NCI-H510A (cell line): ENCODE data around the gene MYG1.
A peak's percentile ranks its signal among the peaks of the same experiment; 100 is the strongest.
"Not testable (repeated sequence)": the region's sequence is repeated elsewhere in the genome, so short reads cannot be mapped to it uniquely, and the experiment has no call there.

Experiments
- DNase-seq: peaks from one replicate; lab custom pipeline; 2025; lab: John Stamatoyannopoulos, UW

The MYG1 gene

GRCh38 chr12:53327435-53328042 is 28.0 kb downstream of the MYG1 start:
- no peak for DNase-seq

GRCh38 chr12:53328043-53328435 is 28.5 kb downstream of the MYG1 start:
- peak; percentile 16 for DNase-seq

- no peak for DNase-seq
Measured at GRCh38 chr12:53330671-53331070, 31.2 kb downstream of the MYG1 start.

- not testable (repeated sequence) for DNase-seq
Measured at GRCh38 chr12:53332339-53332738, 32.8 kb downstream of the MYG1 start.

GRCh38 chr12:53332744-53333143 is 33.2 kb downstream of the MYG1 start:
- DNase-seq: no peak

- no peak for DNase-seq
Measured at GRCh38 chr12:53333289-53333688, 33.8 kb downstream of the MYG1 start.

GRCh38 chr12:53333845-53334244 is 34.4 kb downstream of the MYG1 start:
- no peak for DNase-seq

GRCh38 chr12:53334822-53335221 is 35.3 kb downstream of the MYG1 start:
- DNase-seq: no peak

- no peak for DNase-seq
Measured at GRCh38 chr12:53336181-53336681, 36.7 kb downstream of the MYG1 start, which contains the start of gene SP7. Gene SP7, minus strand, starts transcription at chr12:53336354. Its CDS starts 708 bp downstream, at chr12:53335646.

- no peak for DNase-seq
Measured at GRCh38 chr12:53338017-53338416, 38.5 kb downstream of the MYG1 start.

- no peak for DNase-seq
Measured at GRCh38 chr12:53338916-53339315, 39.4 kb downstream of the MYG1 start.

GRCh38 chr12:53340398-53340797 is 40.9 kb downstream of the MYG1 start:
- DNase-seq: no peak

- no peak for DNase-seq
Measured at GRCh38 chr12:53343449-53343848, 44.0 kb downstream of the MYG1 start.

- DNase-seq: no peak
Measured at GRCh38 chr12:53343969-53344368, 44.5 kb downstream of the MYG1 start.

- no peak for DNase-seq
Measured at GRCh38 chr12:53344487-53344823, 45.0 kb downstream of the MYG1 start.

GRCh38 chr12:53344824-53345485 is 45.5 kb downstream of the MYG1 start:
- DNase-seq: peak; percentile 47

- no peak for DNase-seq
Measured at GRCh38 chr12:53345486-53346188, 46.1 kb downstream of the MYG1 start.

GRCh38 chr12:53346491-53346890 is 47.0 kb downstream of the MYG1 start:
- DNase-seq: no peak

GRCh38 chr12:53347905-53348304 is 48.4 kb downstream of the MYG1 start:
- DNase-seq: no peak

- DNase-seq: peak; percentile 45
Measured at GRCh38 chr12:53352331-53353256, 53.1 kb downstream of the MYG1 start.

GRCh38 chr12:53353257-53353655 is 53.8 kb downstream of the MYG1 start:
- DNase-seq: no peak

GRCh38 chr12:53355121-53355520 is 55.6 kb downstream of the MYG1 start:
- no peak for DNase-seq
